GM12878 (cell line): ENCODE data around the gene SMG6. TPM values are rescaled to one million over a fixed set of nuclear protein-coding genes. Genes with fewer than 3 reads are reported as not detected.

Source experiments
- ASH2L ChIP-seq: fragments of 300-600, 200-600 bp; sonication (generic); IDR thresholded peaks from 2 replicates; pipeline ENCODE4 v1.6.1; 2017; ENCODE audit warnings: low read depth, mild to moderate bottlenecking, borderline replicate concordance
- CBFB ChIP-seq: IDR thresholded peaks from 2 replicates; pipeline ENCODE4 v1.6.1; 2016; ENCODE audit warnings: antibody characterized with exemption, low read depth
- CHD4 ChIP-seq: fragments of 200-600 bp; sonication (generic); IDR thresholded peaks from 2 replicates; pipeline ENCODE4 v1.6.1; 2016; ENCODE audit warnings: mild to moderate bottlenecking
- CREM ChIP-seq: IDR thresholded peaks from 2 replicates; pipeline ENCODE4 v1.6.1; 2014; ENCODE audit warnings: antibody characterized with exemption, low read depth
- FOXM1 ChIP-seq: IDR thresholded peaks from 2 replicates; pipeline ENCODE4 v1.6.1; 2012; ENCODE audit warnings: low read depth, mild to moderate bottlenecking, inconsistent platforms, low read length, moderate library complexity
- RB1 ChIP-seq: fragments of 450-650 bp; formaldehyde crosslinking; IDR thresholded peaks from 2 replicates; pipeline ENCODE4 v1.6.1; 2017; ENCODE audit warnings: mild to moderate bottlenecking, borderline replicate concordance
- RCOR1 ChIP-seq: conservative IDR thresholded peaks from 2 replicates; pipeline ENCODE4 v1.6.1; 2012; ENCODE audit warnings: low read depth, low read length, improper control_type of control experiment
- RUNX3 ChIP-seq: IDR thresholded peaks from 2 replicates; pipeline ENCODE4 v1.6.1; 2012; ENCODE audit warnings: low read length, inconsistent platforms
- ZNF207 ChIP-seq: fragments of 450-650 bp; IDR thresholded peaks from 2 replicates; pipeline ENCODE4 v1.6.1; 2014; ENCODE audit warnings: antibody characterized with exemption, mild to moderate bottlenecking, borderline replicate concordance
- ZSCAN29 ChIP-seq: fragments of 450-650 bp; IDR thresholded peaks from 2 replicates; pipeline ENCODE4 v1.6.1; 2017; ENCODE audit warnings: mild to moderate bottlenecking, moderate library complexity
- polyA plus RNA-seq, 11 experiments: library from polyadenylated mRNA; depleted of rRNA in 4 of 11; unstranded in 6 of 11; stranded (reverse) in 5 of 11; fragments of >200 nt; fragmentation: Nextera tagmentation in 4 of 11; fragmentation: Illumina TruSeq in 1 of 11; extraction: Ambion mirVana in 4 of 11; extraction: Trizol in 1 of 11; gene quantifications; 1 replicate in 1 of 11; 2 replicates in 10 of 11; pipeline versions ENCODE4 v1.2.1 to v1.2.3, GENCODE V29; 2011 to 2016; ENCODE audit warnings: inconsistent platforms in 2 of 11, missing spikeins in 2 of 11, low read depth in 1 of 11
- total RNA-seq, 4 experiments: library from RNA; depleted of rRNA in 3 of 4; stranded (reverse); fragments of >200 nt in 3 of 4; fragmentation: Illumina TruSeq in 1 of 4; extraction: Trizol in 1 of 4; gene quantifications; 2 replicates each; pipeline versions ENCODE4 v1.2.1 to v1.2.3, GENCODE V29; 2013 to 2021
- TF ChIP-seq, protein P1 (sequence below): IDR thresholded peaks from 2 replicates; pipeline ENCODE4 v1.6.1; 2012; ENCODE audit warnings: mild to moderate bottlenecking, low read depth, low read length
- TF ChIP-seq, protein P2 (sequence below): fragments of 150-350 bp; IDR thresholded peaks from 2 replicates; pipeline ENCODE4 v1.6.1; 2016; ENCODE audit warnings: low read depth, low read length
- TF ChIP-seq, protein P3 (sequence below): fragments of 450-650 bp; IDR thresholded peaks from 2 replicates; pipeline ENCODE4 v1.6.1; 2017; ENCODE audit warnings: mild to moderate bottlenecking, moderate library complexity
- TF ChIP-seq, protein P4 (sequence below): fragments of 450-650 bp; formaldehyde crosslinking; IDR thresholded peaks from 2 replicates; pipeline ENCODE4 v1.4.0; 2022; ENCODE audit warnings: mild to moderate bottlenecking, moderate library complexity

SMG6 gene
- total and polyA plus RNA-seq, 10 of the 15 experiments (the other 5 are each of a cell fraction or from before 2014, with no cell fraction given) = 0.58 to 28.7 (median 15.7) TPM

DNA sequence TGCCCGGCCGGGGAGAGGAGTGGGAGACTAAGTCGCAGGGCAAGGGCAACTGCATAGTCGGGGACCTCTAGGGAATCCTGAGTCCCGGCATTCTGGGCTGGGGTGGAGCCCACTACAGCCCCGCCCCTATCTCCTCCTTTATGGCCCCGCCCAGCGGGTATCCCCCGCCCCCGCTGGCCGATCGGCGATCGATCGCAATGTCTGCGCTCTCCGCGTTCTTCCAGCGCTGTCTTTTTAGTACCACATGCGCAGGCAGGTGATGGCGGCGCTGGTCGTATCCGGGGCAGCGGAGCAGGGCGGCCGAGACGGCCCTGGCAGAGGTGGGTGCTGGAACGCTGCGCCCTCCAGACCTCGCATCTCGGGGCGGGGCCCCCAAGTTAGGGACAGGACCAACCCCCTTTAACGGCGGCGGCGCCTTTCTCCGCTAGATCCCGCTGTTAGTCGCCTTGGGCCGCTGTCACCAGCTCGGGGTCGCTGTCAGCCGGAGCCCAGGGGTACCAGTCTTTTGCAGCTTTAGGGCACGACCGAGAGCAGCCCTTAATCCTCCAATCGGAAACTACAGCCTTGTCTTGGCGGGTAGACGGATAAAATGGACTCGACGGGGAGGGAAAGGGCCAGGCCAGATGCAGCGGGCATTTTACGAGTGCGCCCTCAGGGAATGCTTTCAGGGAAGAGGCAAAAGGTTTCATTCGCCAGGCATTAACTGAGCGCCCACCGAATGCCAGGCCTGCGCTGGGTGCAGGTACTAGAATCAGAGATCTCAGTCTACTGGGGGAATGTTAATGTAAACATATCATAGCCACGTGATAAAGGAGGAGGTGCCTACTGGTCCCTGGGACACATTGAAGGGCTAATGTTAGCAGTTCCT, 273.4 kb downstream of the SMG6 start, which contains the start of gene DPH1 (continued):
- TF ChIP-seq, protein P1, sequence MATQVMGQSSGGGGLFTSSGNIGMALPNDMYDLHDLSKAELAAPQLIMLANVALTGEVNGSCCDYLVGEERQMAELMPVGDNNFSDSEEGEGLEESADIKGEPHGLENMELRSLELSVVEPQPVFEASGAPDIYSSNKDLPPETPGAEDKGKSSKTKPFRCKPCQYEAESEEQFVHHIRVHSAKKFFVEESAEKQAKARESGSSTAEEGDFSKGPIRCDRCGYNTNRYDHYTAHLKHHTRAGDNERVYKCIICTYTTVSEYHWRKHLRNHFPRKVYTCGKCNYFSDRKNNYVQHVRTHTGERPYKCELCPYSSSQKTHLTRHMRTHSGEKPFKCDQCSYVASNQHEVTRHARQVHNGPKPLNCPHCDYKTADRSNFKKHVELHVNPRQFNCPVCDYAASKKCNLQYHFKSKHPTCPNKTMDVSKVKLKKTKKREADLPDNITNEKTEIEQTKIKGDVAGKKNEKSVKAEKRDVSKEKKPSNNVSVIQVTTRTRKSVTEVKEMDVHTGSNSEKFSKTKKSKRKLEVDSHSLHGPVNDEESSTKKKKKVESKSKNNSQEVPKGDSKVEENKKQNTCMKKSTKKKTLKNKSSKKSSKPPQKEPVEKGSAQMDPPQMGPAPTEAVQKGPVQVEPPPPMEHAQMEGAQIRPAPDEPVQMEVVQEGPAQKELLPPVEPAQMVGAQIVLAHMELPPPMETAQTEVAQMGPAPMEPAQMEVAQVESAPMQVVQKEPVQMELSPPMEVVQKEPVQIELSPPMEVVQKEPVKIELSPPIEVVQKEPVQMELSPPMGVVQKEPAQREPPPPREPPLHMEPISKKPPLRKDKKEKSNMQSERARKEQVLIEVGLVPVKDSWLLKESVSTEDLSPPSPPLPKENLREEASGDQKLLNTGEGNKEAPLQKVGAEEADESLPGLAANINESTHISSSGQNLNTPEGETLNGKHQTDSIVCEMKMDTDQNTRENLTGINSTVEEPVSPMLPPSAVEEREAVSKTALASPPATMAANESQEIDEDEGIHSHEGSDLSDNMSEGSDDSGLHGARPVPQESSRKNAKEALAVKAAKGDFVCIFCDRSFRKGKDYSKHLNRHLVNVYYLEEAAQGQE = no peak
- TF ChIP-seq RB1 (peak; percentile 56; the same call in 1 of the 2 replicates), FOXM1 (no peak), CBFB (peak; percentile 43; the same call in 1 of the 2 replicates), RUNX3 (peak; percentile 48; the same call in 1 of the 2 replicates), RCOR1 (no peak), ASH2L (peak; percentile 89; the same call in 1 of the 2 replicates), CREM (peak; percentile 67), ZNF207 (0 out of 2 replicates have a peak, but pooled peaks have one; percentile 76), CHD4 (no peak), ZSCAN29 (no peak)
- TF ChIP-seq, protein P2, sequence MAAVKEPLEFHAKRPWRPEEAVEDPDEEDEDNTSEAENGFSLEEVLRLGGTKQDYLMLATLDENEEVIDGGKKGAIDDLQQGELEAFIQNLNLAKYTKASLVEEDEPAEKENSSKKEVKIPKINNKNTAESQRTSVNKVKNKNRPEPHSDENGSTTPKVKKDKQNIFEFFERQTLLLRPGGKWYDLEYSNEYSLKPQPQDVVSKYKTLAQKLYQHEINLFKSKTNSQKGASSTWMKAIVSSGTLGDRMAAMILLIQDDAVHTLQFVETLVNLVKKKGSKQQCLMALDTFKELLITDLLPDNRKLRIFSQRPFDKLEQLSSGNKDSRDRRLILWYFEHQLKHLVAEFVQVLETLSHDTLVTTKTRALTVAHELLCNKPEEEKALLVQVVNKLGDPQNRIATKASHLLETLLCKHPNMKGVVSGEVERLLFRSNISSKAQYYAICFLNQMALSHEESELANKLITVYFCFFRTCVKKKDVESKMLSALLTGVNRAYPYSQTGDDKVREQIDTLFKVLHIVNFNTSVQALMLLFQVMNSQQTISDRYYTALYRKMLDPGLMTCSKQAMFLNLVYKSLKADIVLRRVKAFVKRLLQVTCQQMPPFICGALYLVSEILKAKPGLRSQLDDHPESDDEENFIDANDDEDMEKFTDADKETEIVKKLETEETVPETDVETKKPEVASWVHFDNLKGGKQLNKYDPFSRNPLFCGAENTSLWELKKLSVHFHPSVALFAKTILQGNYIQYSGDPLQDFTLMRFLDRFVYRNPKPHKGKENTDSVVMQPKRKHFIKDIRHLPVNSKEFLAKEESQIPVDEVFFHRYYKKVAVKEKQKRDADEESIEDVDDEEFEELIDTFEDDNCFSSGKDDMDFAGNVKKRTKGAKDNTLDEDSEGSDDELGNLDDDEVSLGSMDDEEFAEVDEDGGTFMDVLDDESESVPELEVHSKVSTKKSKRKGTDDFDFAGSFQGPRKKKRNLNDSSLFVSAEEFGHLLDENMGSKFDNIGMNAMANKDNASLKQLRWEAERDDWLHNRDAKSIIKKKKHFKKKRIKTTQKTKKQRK = peak; percentile 49; the same call in 1 of the 2 replicates
- TF ChIP-seq, protein P3, sequence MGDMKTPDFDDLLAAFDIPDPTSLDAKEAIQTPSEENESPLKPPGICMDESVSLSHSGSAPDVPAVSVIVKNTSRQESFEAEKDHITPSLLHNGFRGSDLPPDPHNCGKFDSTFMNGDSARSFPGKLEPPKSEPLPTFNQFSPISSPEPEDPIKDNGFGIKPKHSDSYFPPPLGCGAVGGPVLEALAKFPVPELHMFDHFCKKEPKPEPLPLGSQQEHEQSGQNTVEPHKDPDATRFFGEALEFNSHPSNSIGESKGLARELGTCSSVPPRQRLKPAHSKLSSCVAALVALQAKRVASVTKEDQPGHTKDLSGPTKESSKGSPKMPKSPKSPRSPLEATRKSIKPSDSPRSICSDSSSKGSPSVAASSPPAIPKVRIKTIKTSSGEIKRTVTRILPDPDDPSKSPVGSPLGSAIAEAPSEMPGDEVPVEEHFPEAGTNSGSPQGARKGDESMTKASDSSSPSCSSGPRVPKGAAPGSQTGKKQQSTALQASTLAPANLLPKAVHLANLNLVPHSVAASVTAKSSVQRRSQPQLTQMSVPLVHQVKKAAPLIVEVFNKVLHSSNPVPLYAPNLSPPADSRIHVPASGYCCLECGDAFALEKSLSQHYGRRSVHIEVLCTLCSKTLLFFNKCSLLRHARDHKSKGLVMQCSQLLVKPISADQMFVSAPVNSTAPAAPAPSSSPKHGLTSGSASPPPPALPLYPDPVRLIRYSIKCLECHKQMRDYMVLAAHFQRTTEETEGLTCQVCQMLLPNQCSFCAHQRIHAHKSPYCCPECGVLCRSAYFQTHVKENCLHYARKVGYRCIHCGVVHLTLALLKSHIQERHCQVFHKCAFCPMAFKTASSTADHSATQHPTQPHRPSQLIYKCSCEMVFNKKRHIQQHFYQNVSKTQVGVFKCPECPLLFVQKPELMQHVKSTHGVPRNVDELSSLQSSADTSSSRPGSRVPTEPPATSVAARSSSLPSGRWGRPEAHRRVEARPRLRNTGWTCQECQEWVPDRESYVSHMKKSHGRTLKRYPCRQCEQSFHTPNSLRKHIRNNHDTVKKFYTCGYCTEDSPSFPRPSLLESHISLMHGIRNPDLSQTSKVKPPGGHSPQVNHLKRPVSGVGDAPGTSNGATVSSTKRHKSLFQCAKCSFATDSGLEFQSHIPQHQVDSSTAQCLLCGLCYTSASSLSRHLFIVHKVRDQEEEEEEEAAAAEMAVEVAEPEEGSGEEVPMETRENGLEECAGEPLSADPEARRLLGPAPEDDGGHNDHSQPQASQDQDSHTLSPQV = no peak
- TF ChIP-seq, protein P4, sequence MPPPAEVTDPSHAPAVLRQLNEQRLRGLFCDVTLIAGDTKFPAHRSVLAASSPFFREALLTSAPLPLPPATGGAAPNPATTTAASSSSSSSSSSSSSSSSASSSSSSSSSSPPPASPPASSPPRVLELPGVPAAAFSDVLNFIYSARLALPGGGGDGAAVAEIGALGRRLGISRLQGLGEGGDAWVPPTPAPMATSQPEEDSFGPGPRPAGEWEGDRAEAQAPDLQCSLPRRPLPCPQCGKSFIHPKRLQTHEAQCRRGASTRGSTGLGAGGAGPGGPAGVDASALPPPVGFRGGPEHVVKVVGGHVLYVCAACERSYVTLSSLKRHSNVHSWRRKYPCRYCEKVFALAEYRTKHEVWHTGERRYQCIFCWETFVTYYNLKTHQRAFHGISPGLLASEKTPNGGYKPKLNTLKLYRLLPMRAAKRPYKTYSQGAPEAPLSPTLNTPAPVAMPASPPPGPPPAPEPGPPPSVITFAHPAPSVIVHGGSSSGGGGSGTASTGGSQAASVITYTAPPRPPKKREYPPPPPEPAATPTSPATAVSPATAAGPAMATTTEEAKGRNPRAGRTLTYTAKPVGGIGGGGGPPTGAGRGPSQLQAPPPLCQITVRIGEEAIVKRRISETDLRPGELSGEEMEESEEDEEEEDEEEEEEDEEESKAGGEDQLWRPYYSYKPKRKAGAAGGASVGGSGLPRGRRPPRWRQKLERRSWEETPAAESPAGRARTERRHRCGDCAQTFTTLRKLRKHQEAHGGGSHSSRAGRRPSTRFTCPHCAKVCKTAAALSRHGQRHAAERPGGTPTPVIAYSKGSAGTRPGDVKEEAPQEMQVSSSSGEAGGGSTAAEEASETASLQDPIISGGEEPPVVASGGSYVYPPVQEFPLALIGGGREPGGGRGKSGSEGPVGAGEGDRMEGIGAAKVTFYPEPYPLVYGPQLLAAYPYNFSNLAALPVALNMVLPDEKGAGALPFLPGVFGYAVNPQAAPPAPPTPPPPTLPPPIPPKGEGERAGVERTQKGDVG (CRISPR knock-in tag) = no peak
